GM23338 (cell line): ENCODE measurements around the gene SLFN12L. TPM values are rescaled to one million over a fixed set of nuclear protein-coding genes. Genes with fewer than 3 reads are reported as not detected.

Source experiments
- ATAC-seq: fragments of 200-7000 bp; cut with Tn5 transposase; 3 replicates; pipeline ENCODE4 v1.9.1; 2020
- DNase-seq: peaks from one replicate; pipeline ENCODE4 v3.0.0-alpha.2; 2015; ENCODE audit warnings: low spot score
- H2AFZ ChIP-seq: fragments of 200-600 bp; sonication (generic); 2 replicates; pipeline ENCODE4 v1.8.0; 2016; ENCODE audit warnings: antibody characterized with exemption, mild to moderate bottlenecking, moderate library complexity
- H3F3A ChIP-seq: fragments of 200-600 bp; sonication (generic); replicated peaks from 2 replicates; pipeline ENCODE4 v1.8.0; 2017; ENCODE audit warnings: antibody characterized with exemption, mixed run types, low read depth
- H3K27ac ChIP-seq: fragments of 200-600 bp; sonication (generic); 2 replicates; pipeline ENCODE4 v1.6.1; 2016; ENCODE audit warnings: low read depth
- H3K27me3 ChIP-seq: fragments of 200-600 bp; sonication (generic); 2 replicates; pipeline ENCODE4 v1.8.0; 2016; ENCODE audit warnings: mild to moderate bottlenecking, mixed run types, moderate library complexity; ENCODE audit not compliant: insufficient read depth
- H3K36me3 ChIP-seq: fragments of 200-600 bp; sonication (generic); 2 replicates; pipeline ENCODE4 v1.8.0; 2016; ENCODE audit warnings: mild to moderate bottlenecking; ENCODE audit not compliant: insufficient read depth
- H3K4me1 ChIP-seq: fragments of 200-600 bp; sonication (generic); 2 replicates; pipeline ENCODE4 v1.8.0; 2016; ENCODE audit warnings: mild to moderate bottlenecking, moderate library complexity; ENCODE audit not compliant: insufficient read depth
- H3K4me2 ChIP-seq: fragments of 200-600 bp; sonication (generic); 2 replicates; pipeline ENCODE4 v1.7.1; 2017; ENCODE audit warnings: mixed run types
- H3K4me3 ChIP-seq: fragments of 200-600 bp; sonication (generic); 2 replicates; pipeline ENCODE4 v1.6.1; 2016; ENCODE audit warnings: mixed run types
- H3K79me2 ChIP-seq: fragments of 200-600 bp; sonication (generic); replicated peaks from 2 replicates; pipeline ENCODE4 v1.8.0; 2017; ENCODE audit warnings: mild to moderate bottlenecking; ENCODE audit not compliant: insufficient read depth
- H3K9me2 ChIP-seq: fragments of 200-600 bp; sonication (generic); 2 replicates; pipeline ENCODE4 v1.8.0; 2017; ENCODE audit not compliant: insufficient read depth
- H4K20me1 ChIP-seq: fragments of 200-600 bp; sonication (generic); replicated peaks from 2 replicates; pipeline ENCODE4 v1.8.0; 2017; ENCODE audit warnings: mild to moderate bottlenecking; ENCODE audit not compliant: insufficient read depth
- H3K27ac Mint-ChIP-seq: 2 replicates; pipeline ENCODE4 v1.8.0; 2020; ENCODE audit warnings: inconsistent platforms, mild to moderate bottlenecking, moderate library complexity, mixed read lengths
- H3K27me3 Mint-ChIP-seq: 3 replicates; pipeline ENCODE4 v1.8.0; 2022; ENCODE audit warnings: low read depth, mild to moderate bottlenecking, moderate library complexity, mixed read lengths, inconsistent platforms; ENCODE audit not compliant: insufficient read depth, poor library complexity
- H3K36me3 Mint-ChIP-seq: 3 replicates; pipeline ENCODE4 v1.8.0; 2021; ENCODE audit warnings: low read depth, mild to moderate bottlenecking, inconsistent platforms, moderate library complexity, mixed read lengths
- H3K4me1 Mint-ChIP-seq: 3 replicates; pipeline ENCODE4 v1.8.0; 2020; ENCODE audit warnings: mild to moderate bottlenecking, inconsistent platforms, mixed read lengths
- H3K4me3 Mint-ChIP-seq: 3 replicates; pipeline ENCODE4 v1.8.0; 2021; ENCODE audit warnings: moderate library complexity, mild to moderate bottlenecking, inconsistent platforms, mixed read lengths
- H3K9me3 Mint-ChIP-seq: 3 replicates; pipeline ENCODE4 v1.8.0; 2020; ENCODE audit warnings: moderate library complexity, mild to moderate bottlenecking, inconsistent platforms, mixed read lengths
- CREB1 ChIP-seq: fragments of 250-450 bp; sonication (Bioruptor Pico); IDR thresholded peaks from 2 replicates; pipeline ENCODE4 v1.5.0; 2020; ENCODE audit warnings: low read depth, mild to moderate bottlenecking, moderate library complexity
- CTCF ChIP-seq, 2 experiments: fragments of 200-600 bp in 1 of 2; sonication (generic) in 1 of 2; conservative IDR thresholded peaks; 2 replicates each; pipeline versions ENCODE4 v1.5.1 to v1.6.1; 2016 to 2017; ENCODE audit warnings: antibody characterized with exemption in 2 of 2, low read depth in 2 of 2, mild to moderate bottlenecking in 2 of 2, moderate library complexity in 1 of 2
- ETS1 ChIP-seq: IDR thresholded peaks from 2 replicates; pipeline ENCODE4 v1.6.1; 2016; ENCODE audit warnings: antibody characterized with exemption
- EZH2 ChIP-seq: fragments of 200-600 bp; sonication (generic); IDR thresholded peaks from one replicate; pipeline ENCODE4 v1.8.0; 2017; ENCODE audit warnings: antibody characterized with exemption, mild to moderate bottlenecking, low read depth; ENCODE audit not compliant: unreplicated experiment
- JUNB ChIP-seq: IDR thresholded peaks from one replicate; pipeline ENCODE4 v1.6.1; 2016; ENCODE audit warnings: antibody characterized with exemption; ENCODE audit not compliant: unreplicated experiment
- NANOG ChIP-seq: IDR thresholded peaks from 2 replicates; pipeline ENCODE4 v1.6.1; 2016; ENCODE audit warnings: antibody characterized with exemption, borderline replicate concordance
- REST ChIP-seq: IDR thresholded peaks from one replicate; pipeline ENCODE4 v1.6.1; 2018; ENCODE audit warnings: antibody characterized with exemption; ENCODE audit not compliant: unreplicated experiment
- STAT1 ChIP-seq: IDR thresholded peaks from one replicate; pipeline ENCODE4 v1.6.1; 2016; ENCODE audit warnings: antibody characterized with exemption; ENCODE audit not compliant: unreplicated experiment
- ZNF114 ChIP-seq: fragments of 250-450 bp; sonication (Bioruptor Pico); IDR thresholded peaks from 2 replicates; pipeline ENCODE4 v1.5.0; 2020; ENCODE audit warnings: mild to moderate bottlenecking, moderate library complexity
- ZNF462 ChIP-seq: fragments of 250-450 bp; sonication (Bioruptor Pico); IDR thresholded peaks from 2 replicates; pipeline ENCODE4 v1.5.0; 2020; ENCODE audit warnings: mild to moderate bottlenecking, moderate library complexity
- polyA plus RNA-seq: library from polyadenylated mRNA; unstranded; fragments of >200 nt; fragmentation: Nextera tagmentation; extraction: Ambion mirVana; gene quantifications from 2 replicates; pipeline ENCODE4 v1.2.1, GENCODE V29; 2016
- total RNA-seq: library from RNA; depleted of rRNA; stranded (reverse); fragments of >200 nt; shearing (Covaris generic); gene quantifications from 2 replicates; pipeline ENCODE4 v1.2.3, GENCODE V29; 2014

SLFN12L gene
- total and polyA plus RNA-seq, 2 experiments from 2014 or later, result not detected

GRCh38 chr17:35476283-35476820 lies 61.1 kb downstream of the SLFN12L start (continued):
- TF ChIP-seq EZH2 (no peak), CREB1 (CRISPR knock-in tag) (no peak), STAT1 (no peak), JUNB (no peak), REST (no peak), NANOG (no peak)

GRCh38 chr17:35468475-35468874 lies 69.0 kb downstream of the SLFN12L start:
- Histone ChIP-seq H3K27me3 (peaks cover 82% of the 10 kb centered on the region), H4K20me1 (no peaks in the 10 kb centered on the region), H3K27ac (no peak overlapping the region), H3K9me2 (no peaks in the 10 kb centered on the region), H3K4me2 (no peak overlapping the region), H3F3A (no peaks in the 10 kb centered on the region), H3K4me3 (no peak overlapping the region), H3K79me2 (no peaks in the 10 kb centered on the region), H2AFZ (no peak overlapping the region), H3K36me3 (no peaks in the 10 kb centered on the region), H3K4me1 (no peaks in the 10 kb centered on the region)
- DNase-seq (no peak), ATAC-seq (no peak)
- Mint-ChIP-seq H3K27me3 (peaks cover 6% of the 10 kb centered on the region), H3K27ac (no peak overlapping the region), H3K4me3 (no peak overlapping the region), H3K9me3 (no peaks in the 10 kb centered on the region), H3K4me1 (no peaks in the 10 kb centered on the region), H3K36me3 (no peaks in the 10 kb centered on the region)
- TF ChIP-seq CREB1 (CRISPR knock-in tag), result no peak
- no peak for TF ChIP-seq STAT1
- no peak for TF ChIP-seq ZNF462 (CRISPR knock-in tag)
- TF ChIP-seq ZNF114 (CRISPR knock-in tag), result no peak
- no peak for TF ChIP-seq ETS1
- TF ChIP-seq CTCF (conservative IDR thresholded peaks at IDR 0.05; ENCODE audit: low read depth in 2 of 2), result no peak
